ENCODE measurements around the gene THADA. TPM values are rescaled to one million over a fixed set of nuclear protein-coding genes. Genes with fewer than 3 reads are reported as not detected.
A peak's percentile ranks its signal among the peaks of the same experiment; 100 is the strongest.

Gene THADA
- polyA plus RNA-seq, 3 donors: 7.3 to 11.2 (median 9.7) TPM

- Histone ChIP-seq H3K4me2 (replicated peaks; ENCODE audit: extremely low read depth, low read length, poor library complexity, severe bottlenecking) (no peak overlapping the region), H3K4me1 (ENCODE audit: control insufficient read depth in 1 of 2, insufficient read depth in 2 of 2, low read length in 2 of 2) (peaks cover 26 to 28% of the 10 kb centered on the region in 2 donors), H2AFZ (ENCODE audit: insufficient read depth, low read depth, low read length, poor library complexity, severe bottlenecking) (no peak overlapping the region), H3K27me3 (ENCODE audit: control insufficient read depth in 2 of 2, insufficient read depth in 2 of 2, low read length in 2 of 2) (no peaks in the 10 kb centered on the region), H3K9me3 (replicated peaks in 1 of 2; ENCODE audit: control insufficient read depth in 1 of 2, insufficient read depth in 1 of 2, low read length in 2 of 2) (no peaks in the 10 kb centered on the region), H3K9ac (ENCODE audit: insufficient read depth, low read length, poor library complexity, severe bottlenecking) (peak overlapping the region; percentile 42), H3K36me3 (replicated peaks in 1 of 2; ENCODE audit: control insufficient read depth in 1 of 2, insufficient read depth in 2 of 2, low read length in 2 of 2) (peaks cover 0 to 16% of the 10 kb centered on the region in 2 donors), H3K4me3 (replicated peaks in 1 of 3; ENCODE audit: low read depth in 2 of 3, low read length in 3 of 3) (no peak overlapping the region), H4K20me1 (ENCODE audit: insufficient read depth, low read length) (no peaks in the 10 kb centered on the region), H3K27ac (ENCODE audit: low read depth in 1 of 2, low read length in 2 of 2) (peak overlapping the region; percentile 81 to 94), H3K79me2 (ENCODE audit: insufficient read depth, low read length) (no peaks in the 10 kb centered on the region)
- Mint-ChIP-seq H3K36me3 (peaks cover 31 to 35% of the 10 kb centered on the region in 2 donors), H3K27ac (peak overlapping the region; percentile 97 to 99 (median 99)), H3K4me1 (peaks cover 27% of the 10 kb centered on the region), H3K4me3 (no peak overlapping the region), H3K27me3 (ENCODE audit: low read depth in 3 of 3) (peaks cover 0 to 2% (median 0%) of the 10 kb centered on the region in 3 donors), H3K9me3 (peaks cover 0 to 5% (median 0%) of the 10 kb centered on the region in 7 donors)
- no peak for DNase-seq
- intact Hi-C loops (cut with micrococcal nuclease): loop anchor here (5.0 to 10.0 kb wide), 2 partner anchors 50 to 53 kb away; no protein-coding TSS in a partner anchor
- 100% methylated on average over 2 of the region's 5 CpGs for WGBS (ENCODE audit: insufficient coverage)
- TF ChIP-seq CTCF (IDR thresholded peaks at IDR 0.05): no peak
Observed at GRCh38 chr2:43294973-43295603, 300.8 kb downstream of the THADA start.

- Histone ChIP-seq H3K9me3 (replicated peaks in 1 of 2; ENCODE audit: control insufficient read depth in 1 of 2, insufficient read depth in 1 of 2, low read length in 2 of 2) (no peaks in the 10 kb centered on the region), H2AFZ (ENCODE audit: insufficient read depth, low read depth, low read length, poor library complexity, severe bottlenecking) (no peak overlapping the region), H3K36me3 (replicated peaks in 1 of 2; ENCODE audit: control insufficient read depth in 1 of 2, insufficient read depth in 2 of 2, low read length in 2 of 2) (peaks cover 0 to 16% of the 10 kb centered on the region in 2 donors), H3K4me2 (replicated peaks; ENCODE audit: extremely low read depth, low read length, poor library complexity, severe bottlenecking) (no peak overlapping the region), H3K4me3 (replicated peaks in 1 of 3; ENCODE audit: low read depth in 2 of 3, low read length in 3 of 3) (no peak overlapping the region), H4K20me1 (ENCODE audit: insufficient read depth, low read length) (no peaks in the 10 kb centered on the region), H3K9ac (ENCODE audit: insufficient read depth, low read length, poor library complexity, severe bottlenecking) (peak overlapping the region; percentile 42), H3K79me2 (ENCODE audit: insufficient read depth, low read length) (no peaks in the 10 kb centered on the region), H3K4me1 (ENCODE audit: control insufficient read depth in 1 of 2, insufficient read depth in 2 of 2, low read length in 2 of 2) (peaks cover 29 to 30% of the 10 kb centered on the region in 2 donors), H3K27ac (ENCODE audit: low read depth in 1 of 2, low read length in 2 of 2) (peak overlapping the region; percentile 81 to 94), H3K27me3 (ENCODE audit: control insufficient read depth in 2 of 2, insufficient read depth in 2 of 2, low read length in 2 of 2) (no peaks in the 10 kb centered on the region)
- Mint-ChIP-seq H3K4me1 (peaks cover 33% of the 10 kb centered on the region), H3K4me3 (no peak overlapping the region), H3K9me3 (peaks cover 0 to 5% (median 0%) of the 10 kb centered on the region in 7 donors), H3K27ac (peak overlapping the region; percentile 97 to 99 (median 99)), H3K27me3 (ENCODE audit: low read depth in 3 of 3) (peaks cover 0 to 2% (median 0%) of the 10 kb centered on the region in 3 donors), H3K36me3 (peaks cover 35 to 39% of the 10 kb centered on the region in 2 donors)
- peak; percentile 97 to 99 (median 99) for DNase-seq
- intact Hi-C loops (cut with micrococcal nuclease): loop anchor here (5.0 to 10.0 kb wide), 2 partner anchors 49 to 52 kb away; no protein-coding TSS in a partner anchor
- no peak for TF ChIP-seq CTCF (IDR thresholded peaks at IDR 0.05)
- 51% methylated on average over 4 of the region's 6 CpGs for WGBS (ENCODE audit: insufficient coverage)
Observed at GRCh38 chr2:43293744-43294695, 301.8 kb downstream of the THADA start.

Data from CD14-positive monocyte (primary cell).